Testis (tissue), 3 donors: ENCODE data around the gene KANK2. TPM values are rescaled to one million over a fixed set of nuclear protein-coding genes. Genes with fewer than 3 reads are reported as not detected.

ENCODE experiments used
- DNase-seq: peaks from one replicate; pipeline ENCODE4 v3.0.0-alpha.2; 2019
- H3K27ac ChIP-seq, 2 donors: fragments of 200-600 bp; sonication (generic); one replicate each; pipeline ENCODE4 v1.5.1; 2019
- H3K27me3 ChIP-seq: fragments of 200-600 bp; sonication (generic); one replicate; pipeline ENCODE4 v1.5.1; 2019
- H3K36me3 ChIP-seq: fragments of 200-600 bp; sonication (generic); one replicate; pipeline ENCODE4 v1.5.1; 2017; ENCODE audit warnings: low read depth; ENCODE audit errors: missing control alignments
- H3K4me1 ChIP-seq: fragments of 200-600 bp; sonication (generic); one replicate; pipeline ENCODE4 v1.5.1; 2019
- H3K4me3 ChIP-seq, 2 donors: fragments of 200-600 bp; sonication (generic); one replicate each; pipeline ENCODE4 v1.5.1; 2017 to 2019
- H3K9me3 ChIP-seq: fragments of 200-600 bp; sonication (generic); one replicate; pipeline ENCODE4 v1.5.1; 2017
- POLR2A ChIP-seq: fragments of 450-650 bp; IDR thresholded peaks from one replicate; pipeline ENCODE4 v1.6.1; 2017; ENCODE audit warnings: antibody characterized with exemption, mild to moderate bottlenecking, moderate library complexity
- WGBS, 2 donors: methylation state at CpG; one replicate each; pipeline ENCODE4 v1.1.5; 2018; 5-methylcytosine and 5-hydroxymethylcytosine counted together
- intact Hi-C: fragments of 100-400 bp; cut with DNase I; formaldehyde crosslinking; loops from one replicate; pipeline ENCODE4 v1.15.1; 2023; ENCODE audit warnings: low total_unique reads
- polyA plus RNA-seq: library from polyadenylated mRNA; stranded (reverse); fragments of 350-450 nt; fragmentation: Illumina TruSeq; extraction: RNeasy Lipid Tissue Mini Kit (QIAGEN cat#74804); gene quantifications from one replicate; pipeline ENCODE4 v1.2.3, GENCODE V29; 2014; ENCODE audit warnings: low read depth, low replicate concordance; ENCODE audit not compliant: insufficient read depth
- total RNA-seq, 2 donors: library from RNA; depleted of rRNA; stranded (reverse); fragments of >200 nt; gene quantifications; one replicate each; pipeline ENCODE4 v1.2.3, GENCODE V29; 2016
- TF ChIP-seq, protein P1 (sequence below), 3 experiments: fragments of 450-650 bp in 2 of 3; fragments of 200-600 bp in 1 of 3; sonication (generic) in 1 of 3; IDR thresholded peaks; one replicate each; pipeline ENCODE4 v1.5.1; 2016 to 2019; ENCODE audit warnings: antibody characterized with exemption in 3 of 3, mild to moderate bottlenecking in 2 of 3, moderate library complexity in 1 of 3

KANK2 gene
- total and polyA plus RNA-seq, 3 donors from 2014 or later, result 77.7 to 161 (median 98.9) TPM

DNA sequence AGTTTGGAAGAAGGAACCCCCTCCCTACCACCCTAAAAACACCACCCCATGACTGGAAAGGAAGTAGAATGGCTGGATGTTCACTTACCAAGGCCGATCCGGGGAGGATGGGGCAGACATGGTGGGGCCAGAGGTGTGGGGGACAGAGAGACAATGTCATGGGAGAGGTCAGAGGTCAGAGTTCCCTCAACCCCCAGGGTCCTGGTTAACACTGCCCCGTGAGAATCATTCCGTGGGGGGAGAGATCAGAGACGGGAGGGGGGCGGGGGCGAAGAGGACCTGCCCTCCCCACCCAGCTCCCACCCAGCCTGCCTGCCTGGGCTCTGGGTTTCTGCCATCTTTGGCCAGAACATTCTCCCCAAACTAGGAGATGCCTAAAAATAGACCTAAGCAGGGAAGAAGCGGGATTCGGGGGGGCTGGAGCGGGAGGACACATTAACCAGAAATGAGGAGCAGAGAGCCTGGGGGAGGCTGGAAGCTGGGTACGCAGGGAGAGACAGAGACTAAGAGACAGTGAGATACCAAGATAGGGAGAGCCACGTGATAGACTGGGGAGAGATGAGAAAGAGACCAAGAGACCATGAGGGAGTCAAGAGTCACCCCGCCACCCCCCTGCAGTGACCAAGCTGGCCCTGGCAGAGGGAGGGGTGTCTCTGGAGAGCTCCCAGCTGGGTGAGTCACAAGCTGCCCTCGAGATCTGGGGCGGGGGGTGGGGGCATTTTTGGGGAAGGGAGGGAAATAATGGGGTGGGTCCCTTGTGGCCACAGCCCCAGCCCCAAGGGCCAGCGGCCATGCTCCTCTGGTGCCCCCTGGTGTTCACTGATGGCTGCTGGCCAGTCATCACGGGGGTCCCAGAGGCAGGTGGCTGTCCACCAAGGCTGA lies 6.1 kb upstream of the KANK2 start:
- no peak for TF ChIP-seq POLR2A
- TF ChIP-seq, protein P1, sequence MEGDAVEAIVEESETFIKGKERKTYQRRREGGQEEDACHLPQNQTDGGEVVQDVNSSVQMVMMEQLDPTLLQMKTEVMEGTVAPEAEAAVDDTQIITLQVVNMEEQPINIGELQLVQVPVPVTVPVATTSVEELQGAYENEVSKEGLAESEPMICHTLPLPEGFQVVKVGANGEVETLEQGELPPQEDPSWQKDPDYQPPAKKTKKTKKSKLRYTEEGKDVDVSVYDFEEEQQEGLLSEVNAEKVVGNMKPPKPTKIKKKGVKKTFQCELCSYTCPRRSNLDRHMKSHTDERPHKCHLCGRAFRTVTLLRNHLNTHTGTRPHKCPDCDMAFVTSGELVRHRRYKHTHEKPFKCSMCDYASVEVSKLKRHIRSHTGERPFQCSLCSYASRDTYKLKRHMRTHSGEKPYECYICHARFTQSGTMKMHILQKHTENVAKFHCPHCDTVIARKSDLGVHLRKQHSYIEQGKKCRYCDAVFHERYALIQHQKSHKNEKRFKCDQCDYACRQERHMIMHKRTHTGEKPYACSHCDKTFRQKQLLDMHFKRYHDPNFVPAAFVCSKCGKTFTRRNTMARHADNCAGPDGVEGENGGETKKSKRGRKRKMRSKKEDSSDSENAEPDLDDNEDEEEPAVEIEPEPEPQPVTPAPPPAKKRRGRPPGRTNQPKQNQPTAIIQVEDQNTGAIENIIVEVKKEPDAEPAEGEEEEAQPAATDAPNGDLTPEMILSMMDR (IDR thresholded peaks at IDR 0.05), result peak; percentile 74 to 89 (median 80)
- no peaks in the 10 kb centered on the region for H3K9me3 ChIP-seq
- intact Hi-C loops, result loop anchor here (2.0 to 5.0 kb wide), 2 partner anchors 67 to 166 kb away; no protein-coding TSS in a partner anchor
- DNase-seq, result peak; percentile 88
- peaks cover 24% of the 10 kb centered on the region for H3K4me1 ChIP-seq
- peak overlapping the region; percentile 85 to 86 for H3K27ac ChIP-seq
- no peaks in the 10 kb centered on the region for H3K27me3 ChIP-seq
- 31 to 33% methylated on average over 13 to 17 of the region's 17 CpGs for WGBS, 2 donors
- no peaks in the 10 kb centered on the region for H3K36me3 ChIP-seq
- no peak overlapping the region for H3K4me3 ChIP-seq

DNA sequence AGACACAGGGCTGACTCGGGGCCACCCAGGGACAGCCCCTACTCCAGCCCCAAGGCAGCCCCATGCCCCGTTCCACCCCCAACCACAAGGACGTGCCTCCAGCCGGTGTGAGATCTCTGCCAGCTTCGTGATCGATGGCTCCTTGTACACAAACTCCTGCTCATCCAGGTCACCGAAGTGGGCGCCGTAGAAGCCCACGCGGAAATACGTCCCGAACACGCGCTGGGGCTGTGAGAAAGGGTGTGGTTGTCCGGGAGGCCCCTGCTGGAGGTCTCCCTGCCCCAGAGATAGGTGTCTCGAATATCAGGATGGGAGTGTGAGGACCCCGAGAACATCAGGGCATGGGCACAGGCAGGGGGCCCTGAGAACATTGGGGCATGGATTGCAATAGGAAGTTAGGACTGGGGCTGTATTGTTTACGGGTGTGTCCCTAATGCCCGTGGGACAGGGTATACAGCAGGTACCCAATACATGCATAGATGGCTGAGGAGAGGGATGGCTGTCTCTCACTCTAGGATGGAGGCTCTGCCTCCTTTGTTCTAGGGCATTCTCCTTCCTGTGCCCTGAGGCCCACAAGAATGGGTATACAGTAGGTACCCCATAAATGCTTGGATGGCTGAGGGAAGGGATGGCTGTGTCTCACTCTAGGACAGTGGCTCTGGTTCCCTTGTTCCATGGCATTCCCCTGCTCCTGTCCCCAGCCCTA lies 5.3 kb upstream of the KANK2 start:
- WGBS, 2 donors, result 80 to 88% methylated on average over 20 of the region's 20 CpGs
- Histone ChIP-seq H3K27me3 (no peaks in the 10 kb centered on the region), H3K36me3 (no peaks in the 10 kb centered on the region), H3K9me3 (no peaks in the 10 kb centered on the region), H3K27ac (peak overlapping the region; percentile 85 to 86), H3K4me3 (no peak overlapping the region), H3K4me1 (peaks cover 27% of the 10 kb centered on the region)
- TF ChIP-seq POLR2A, result no peak
- TF ChIP-seq, protein P1 (IDR thresholded peaks at IDR 0.05), result no peak
- intact Hi-C loops, result loop anchor here (2.0 to 5.0 kb wide), 2 partner anchors 66 to 165 kb away; no protein-coding TSS in a partner anchor
- no peak for DNase-seq

DNA sequence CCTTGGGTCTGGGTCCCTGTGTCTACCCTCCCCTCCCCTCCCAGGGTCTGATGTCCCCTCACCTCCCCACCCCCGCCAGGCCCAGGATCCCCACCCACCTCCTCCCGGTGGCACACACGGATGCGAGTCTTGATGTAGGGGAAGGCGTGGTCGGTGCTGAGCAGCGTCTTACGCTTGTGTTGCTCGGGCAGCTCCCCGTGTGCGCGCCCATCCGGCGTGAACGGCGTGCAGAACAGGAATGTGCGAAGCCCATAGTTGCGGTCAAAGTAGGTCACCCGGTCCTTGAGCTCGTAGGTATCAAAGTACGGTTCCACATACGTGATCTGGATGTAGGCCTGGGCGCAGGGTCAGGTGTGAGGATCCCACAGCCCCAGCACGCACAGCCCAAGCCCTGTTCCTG lies 4.4 kb upstream of the KANK2 start:
- TF ChIP-seq, protein P1 (IDR thresholded peaks at IDR 0.05), result no peak
- TF ChIP-seq POLR2A, result no peak
- Histone ChIP-seq H3K4me1 (peaks cover 27% of the 10 kb centered on the region), H3K27ac (peak overlapping the region; percentile 85 to 86), H3K9me3 (no peaks in the 10 kb centered on the region), H3K4me3 (no peak overlapping the region), H3K27me3 (no peaks in the 10 kb centered on the region), H3K36me3 (no peaks in the 10 kb centered on the region)
- intact Hi-C loops, result loop anchor here (2.0 to 5.0 kb wide), 2 partner anchors 65 to 164 kb away; no protein-coding TSS in a partner anchor
- DNase-seq, result no peak
- WGBS, 2 donors, result 91 to 94% methylated on average over 14 to 24 of the region's 24 CpGs

DNA sequence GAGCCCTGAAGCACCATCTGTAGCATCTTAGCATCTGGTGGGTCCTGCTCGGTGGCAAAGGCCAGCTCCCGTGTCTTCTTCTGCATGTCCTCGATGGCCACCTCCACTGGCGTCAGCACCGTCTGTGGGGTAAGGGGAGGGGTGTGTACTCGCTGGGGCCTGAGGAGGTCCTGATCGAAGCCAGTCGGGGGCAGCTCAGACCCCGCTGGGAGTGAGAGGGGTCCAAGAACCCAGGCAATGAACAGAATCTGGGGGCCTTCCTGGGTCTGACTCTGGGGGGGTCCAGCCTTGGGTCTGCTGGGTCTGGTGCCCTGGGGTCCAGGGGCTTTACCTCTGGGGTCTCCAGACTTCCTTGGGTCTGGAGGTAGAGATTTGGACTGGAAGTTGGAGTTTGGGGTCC lies 3.6 kb upstream of the KANK2 start:
- no peak for DNase-seq
- Histone ChIP-seq H3K4me1 (peaks cover 27% of the 10 kb centered on the region), H3K4me3 (no peak overlapping the region), H3K27me3 (no peaks in the 10 kb centered on the region), H3K36me3 (no peaks in the 10 kb centered on the region), H3K27ac (no peak overlapping the region), H3K9me3 (no peaks in the 10 kb centered on the region)
- intact Hi-C loops, result loop anchor here (5.0 kb wide), 1 partner anchor 164 kb away; no protein-coding TSS in a partner anchor
- 89 to 93% methylated on average over 3 to 9 of the region's 9 CpGs for WGBS, 2 donors
- TF ChIP-seq, protein P1 (IDR thresholded peaks at IDR 0.05), result no peak
- no peak for TF ChIP-seq POLR2A
